ENCODE results near the gene PDCD10.

PDCD10 gene

DNA sequence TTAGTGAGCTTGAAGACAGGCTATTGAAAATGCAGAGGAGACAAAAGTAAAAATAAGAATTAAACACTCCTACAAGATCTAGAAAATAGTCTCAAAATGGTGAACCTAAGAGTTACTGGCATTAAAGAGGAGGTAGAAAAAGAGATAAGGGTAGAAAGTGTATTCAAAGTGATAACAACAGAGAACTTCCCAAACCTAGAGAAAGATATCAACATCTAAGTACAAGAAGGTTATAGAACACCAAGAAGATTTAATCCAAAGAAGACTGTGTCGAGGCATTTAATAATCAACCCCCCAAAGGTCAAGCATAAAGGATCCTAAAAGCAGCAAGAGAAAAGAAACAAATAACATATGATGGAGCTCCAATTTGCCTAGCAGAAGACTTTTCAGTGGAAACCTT is 23.3 kb downstream of the PDCD10 start:
- no peak for DNase-seq (ENCODE audit: extremely low spot score)
- POLR2A ChIA-PET, result no interaction called here
- CTCF ChIA-PET, result no interaction called here
- no peak for TF ChIP-seq BHLHE40 (IDR thresholded peaks at IDR 0.05; ENCODE audit: borderline replicate concordance)
- TF ChIP-seq PKNOX1 (IDR thresholded peaks at IDR 0.05), result no peak
- TF ChIP-seq TARDBP (IDR thresholded peaks at IDR 0.05), result no peak
- no peak for TF ChIP-seq FOXM1 (IDR thresholded peaks at IDR 0.05; ENCODE audit: borderline replicate concordance)
- TF ChIP-seq CTBP1 (IDR thresholded peaks at IDR 0.05; ENCODE audit: borderline replicate concordance), result no peak
- TF ChIP-seq FOXA1 (IDR thresholded peaks at IDR 0.05), result no peak
- no peak for TF ChIP-seq ELF4 (IDR thresholded peaks at IDR 0.05)
- TF ChIP-seq SP1 (IDR thresholded peaks at IDR 0.05), result no peak
- TF ChIP-seq LEF1 (IDR thresholded peaks at IDR 0.05; ENCODE audit: borderline replicate concordance), result no peak
- no peak for TF ChIP-seq SUZ12 (IDR thresholded peaks at IDR 0.05)
- no peak for TF ChIP-seq ZNF384 (IDR thresholded peaks at IDR 0.05)
- no peak for TF ChIP-seq L3MBTL2 (conservative IDR thresholded peaks at IDR 0.05)
- no peak for TF ChIP-seq HDGF (IDR thresholded peaks at IDR 0.05; ENCODE audit: borderline replicate concordance)
- TF ChIP-seq FOXK2 (IDR thresholded peaks at IDR 0.05), result no peak
- TF ChIP-seq ARNT (IDR thresholded peaks at IDR 0.05), result no peak
- no peak for TF ChIP-seq NFRKB (IDR thresholded peaks at IDR 0.05)

GRCh38 chr3:167710552-167710951 is 24.1 kb downstream of the PDCD10 start:
- ChIA-PET CTCF (no interaction called here), POLR2A (no interaction called here)
- TF ChIP-seq NFRKB (IDR thresholded peaks at IDR 0.05), result no peak
- TF ChIP-seq PKNOX1 (IDR thresholded peaks at IDR 0.05), result no peak
- no peak for DNase-seq (ENCODE audit: extremely low spot score)

DNA sequence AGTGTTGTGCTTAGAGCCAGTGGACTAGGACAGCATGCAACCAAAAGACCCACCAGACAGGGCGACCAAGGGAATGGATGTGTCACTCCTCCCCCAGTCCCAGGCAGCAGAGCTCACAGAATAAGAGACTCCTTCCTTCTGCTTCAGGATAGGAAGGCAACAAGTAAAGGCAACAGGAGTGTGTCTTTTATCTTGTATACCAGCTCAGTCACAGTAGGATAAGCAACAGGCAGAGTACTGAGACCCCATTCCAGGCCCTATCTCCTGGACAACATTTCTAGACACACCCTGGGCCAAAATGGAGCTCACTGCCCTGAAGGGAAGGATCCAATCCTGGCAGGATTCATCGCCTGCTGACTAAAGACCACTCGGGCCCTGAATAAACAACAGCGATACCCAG is 25.0 kb downstream of the PDCD10 start:
- POLR2A ChIA-PET, result no interaction called here
- CTCF ChIA-PET, result no interaction called here
- DNase-seq (ENCODE audit: extremely low spot score), result no peak
- TF ChIP-seq FOXK2 (IDR thresholded peaks at IDR 0.05) (no peak), PKNOX1 (IDR thresholded peaks at IDR 0.05) (no peak), FOXA1 (IDR thresholded peaks at IDR 0.05) (no peak), ZNF384 (IDR thresholded peaks at IDR 0.05) (no peak), ELF4 (IDR thresholded peaks at IDR 0.05) (no peak)

GRCh38 chr3:167705840-167706239 is 28.9 kb downstream of the PDCD10 start:
- no peak for DNase-seq (ENCODE audit: extremely low spot score)
- ChIA-PET POLR2A (no interaction called here), CTCF (no interaction called here)
- no peak for TF ChIP-seq HDGF (IDR thresholded peaks at IDR 0.05; ENCODE audit: borderline replicate concordance)
- no peak for TF ChIP-seq BHLHE40 (IDR thresholded peaks at IDR 0.05; ENCODE audit: borderline replicate concordance)
- no peak for TF ChIP-seq L3MBTL2 (conservative IDR thresholded peaks at IDR 0.05)
- TF ChIP-seq SP1 (IDR thresholded peaks at IDR 0.05), result no peak
- TF ChIP-seq ELF4 (IDR thresholded peaks at IDR 0.05), result no peak
- no peak for TF ChIP-seq FOXM1 (IDR thresholded peaks at IDR 0.05; ENCODE audit: borderline replicate concordance)
- TF ChIP-seq ZNF384 (IDR thresholded peaks at IDR 0.05), result no peak
- no peak for TF ChIP-seq SUZ12 (IDR thresholded peaks at IDR 0.05)
- TF ChIP-seq ARNT (IDR thresholded peaks at IDR 0.05), result no peak
- no peak for TF ChIP-seq NFRKB (IDR thresholded peaks at IDR 0.05)
- no peak for TF ChIP-seq FOXK2 (IDR thresholded peaks at IDR 0.05)
- no peak for TF ChIP-seq LEF1 (IDR thresholded peaks at IDR 0.05; ENCODE audit: borderline replicate concordance)
- TF ChIP-seq TARDBP (IDR thresholded peaks at IDR 0.05), result no peak
- TF ChIP-seq FOXA1 (IDR thresholded peaks at IDR 0.05), result no peak
- TF ChIP-seq CTBP1 (IDR thresholded peaks at IDR 0.05; ENCODE audit: borderline replicate concordance), result no peak
- TF ChIP-seq PKNOX1 (IDR thresholded peaks at IDR 0.05), result no peak

GRCh38 chr3:167700926-167701325 is 33.8 kb downstream of the PDCD10 start:
- no peak for DNase-seq (ENCODE audit: extremely low spot score)
- TF ChIP-seq NFRKB (IDR thresholded peaks at IDR 0.05) (no peak), ARNT (IDR thresholded peaks at IDR 0.05) (no peak), CTBP1 (IDR thresholded peaks at IDR 0.05; ENCODE audit: borderline replicate concordance) (no peak), FOXM1 (IDR thresholded peaks at IDR 0.05; ENCODE audit: borderline replicate concordance) (no peak), FOXK2 (IDR thresholded peaks at IDR 0.05) (no peak), BHLHE40 (IDR thresholded peaks at IDR 0.05; ENCODE audit: borderline replicate concordance) (no peak), HDGF (IDR thresholded peaks at IDR 0.05; ENCODE audit: borderline replicate concordance) (no peak), LEF1 (IDR thresholded peaks at IDR 0.05; ENCODE audit: borderline replicate concordance) (no peak), SUZ12 (IDR thresholded peaks at IDR 0.05) (no peak), ELF4 (IDR thresholded peaks at IDR 0.05) (no peak)
- ChIA-PET POLR2A (no interaction called here), CTCF (no interaction called here)

- DNase-seq (ENCODE audit: extremely low spot score), result no peak
- POLR2A ChIA-PET, result no interaction called here
- CTCF ChIA-PET, result no interaction called here
Measured at GRCh38 chr3:167700046-167700445, 34.6 kb downstream of the PDCD10 start.

More at GRCh38 chr3:167700046-167700445, 34.6 kb downstream of the PDCD10 start:
- TF ChIP-seq FOXM1 (IDR thresholded peaks at IDR 0.05; ENCODE audit: borderline replicate concordance) (no peak), LEF1 (IDR thresholded peaks at IDR 0.05; ENCODE audit: borderline replicate concordance) (no peak), PKNOX1 (IDR thresholded peaks at IDR 0.05) (no peak), NFRKB (IDR thresholded peaks at IDR 0.05) (no peak), ELF4 (IDR thresholded peaks at IDR 0.05) (no peak), ZNF384 (IDR thresholded peaks at IDR 0.05) (no peak), FOXK2 (IDR thresholded peaks at IDR 0.05) (no peak), L3MBTL2 (conservative IDR thresholded peaks at IDR 0.05) (no peak), SP1 (IDR thresholded peaks at IDR 0.05) (no peak), HDGF (IDR thresholded peaks at IDR 0.05; ENCODE audit: borderline replicate concordance) (no peak), SUZ12 (IDR thresholded peaks at IDR 0.05) (no peak), CTBP1 (IDR thresholded peaks at IDR 0.05; ENCODE audit: borderline replicate concordance) (no peak), FOXA1 (IDR thresholded peaks at IDR 0.05) (no peak), BHLHE40 (IDR thresholded peaks at IDR 0.05; ENCODE audit: borderline replicate concordance) (no peak), TARDBP (IDR thresholded peaks at IDR 0.05) (no peak), ARNT (IDR thresholded peaks at IDR 0.05) (no peak)

All from HEK293T (cell line).